ENCODE results near the gene XYLT1. TPM values are rescaled to one million over a fixed set of nuclear protein-coding genes. Genes with fewer than 3 reads are reported as not detected.

XYLT1 gene
- total RNA-seq, 1 experiment from 2014 or later = 12.5 TPM

DNA sequence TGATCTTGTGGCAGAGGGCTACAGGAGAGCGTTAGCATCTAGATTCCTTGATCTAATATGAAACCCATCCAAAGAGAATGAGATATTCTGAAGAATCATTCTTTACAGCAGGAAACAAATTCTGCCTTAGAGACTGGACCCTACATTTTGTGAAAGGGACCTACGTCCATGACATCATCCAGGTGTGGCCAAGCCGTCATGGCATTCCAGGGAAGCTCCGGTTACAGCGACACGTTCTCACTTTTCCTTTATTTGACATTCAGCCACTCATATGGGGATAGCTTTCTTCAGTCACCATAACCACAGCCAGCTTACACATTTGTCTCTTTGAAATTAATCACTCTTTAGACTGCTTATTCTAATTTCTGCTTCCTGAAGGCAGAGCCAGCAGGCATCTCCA is 408.1 kb downstream of the XYLT1 start:
- CTCF ChIA-PET = no interaction called here
- Histone ChIP-seq H3K36me3 (ENCODE audit: control insufficient read depth, insufficient read depth, low read length) (no peaks in the 10 kb centered on the region), H3K4me1 (no peaks in the 10 kb centered on the region; the same call in 1 of the 2 replicates), H3K27me3 (replicated peaks; ENCODE audit: control insufficient read depth, insufficient read depth, low read length) (no peaks in the 10 kb centered on the region), H3K9me3 (no peaks in the 10 kb centered on the region), H3K4me3 (ENCODE audit: low read depth, low read length) (no peak overlapping the region)
- intact Hi-C loops (cut with micrococcal nuclease; ENCODE audit: unreplicated experiment) = no loop called here
- no peak for DNase-seq
- TF ChIP-seq, protein P1, sequence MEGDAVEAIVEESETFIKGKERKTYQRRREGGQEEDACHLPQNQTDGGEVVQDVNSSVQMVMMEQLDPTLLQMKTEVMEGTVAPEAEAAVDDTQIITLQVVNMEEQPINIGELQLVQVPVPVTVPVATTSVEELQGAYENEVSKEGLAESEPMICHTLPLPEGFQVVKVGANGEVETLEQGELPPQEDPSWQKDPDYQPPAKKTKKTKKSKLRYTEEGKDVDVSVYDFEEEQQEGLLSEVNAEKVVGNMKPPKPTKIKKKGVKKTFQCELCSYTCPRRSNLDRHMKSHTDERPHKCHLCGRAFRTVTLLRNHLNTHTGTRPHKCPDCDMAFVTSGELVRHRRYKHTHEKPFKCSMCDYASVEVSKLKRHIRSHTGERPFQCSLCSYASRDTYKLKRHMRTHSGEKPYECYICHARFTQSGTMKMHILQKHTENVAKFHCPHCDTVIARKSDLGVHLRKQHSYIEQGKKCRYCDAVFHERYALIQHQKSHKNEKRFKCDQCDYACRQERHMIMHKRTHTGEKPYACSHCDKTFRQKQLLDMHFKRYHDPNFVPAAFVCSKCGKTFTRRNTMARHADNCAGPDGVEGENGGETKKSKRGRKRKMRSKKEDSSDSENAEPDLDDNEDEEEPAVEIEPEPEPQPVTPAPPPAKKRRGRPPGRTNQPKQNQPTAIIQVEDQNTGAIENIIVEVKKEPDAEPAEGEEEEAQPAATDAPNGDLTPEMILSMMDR (IDR thresholded peaks at IDR 0.05; ENCODE audit: insufficient read depth in 1 of 2, low read depth in 1 of 2, low read length in 1 of 2, severe bottlenecking in 1 of 2, unreplicated experiment in 1 of 2) = no peak
- POLR2A ChIA-PET = no interaction called here
- H3K36me3 Mint-ChIP-seq (ENCODE audit: insufficient read depth, unreplicated experiment) = no peaks in the 10 kb centered on the region
- peaks cover 10% of the 10 kb centered on the region for H3K9me3 Mint-ChIP-seq (ENCODE audit: unreplicated experiment)
- H3K27ac Mint-ChIP-seq (ENCODE audit: unreplicated experiment) = no peak overlapping the region
- H3K4me1 Mint-ChIP-seq (ENCODE audit: low read depth, unreplicated experiment) = no peaks in the 10 kb centered on the region
- H3K27me3 Mint-ChIP-seq (ENCODE audit: insufficient read depth, unreplicated experiment) = peaks cover 3% of the 10 kb centered on the region
- no TSS peak for BruUV-seq (replicated peaks)
- no peak overlapping the region for H3K4me3 Mint-ChIP-seq (ENCODE audit: unreplicated experiment)

DNA sequence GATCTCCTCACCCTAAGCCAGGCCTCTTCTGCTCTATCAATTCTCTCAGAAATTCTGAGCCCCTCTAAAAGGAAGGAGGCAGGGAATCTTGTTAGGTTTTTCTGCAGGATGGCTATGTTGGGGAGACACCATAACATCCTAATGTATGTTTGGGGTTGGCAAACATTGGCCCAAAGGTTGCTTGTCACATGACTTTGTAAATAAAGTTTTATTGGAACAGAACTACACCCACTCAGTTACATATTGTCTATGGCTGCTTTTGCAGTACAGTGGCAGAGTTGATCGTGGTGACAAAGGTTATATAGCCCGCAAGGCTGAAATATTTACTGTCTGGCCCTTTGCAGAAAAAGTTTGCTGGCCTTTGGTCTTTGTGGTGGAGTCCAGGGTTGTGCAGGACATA is 409.4 kb downstream of the XYLT1 start:
- H3K36me3 Mint-ChIP-seq (ENCODE audit: insufficient read depth, unreplicated experiment) = no peaks in the 10 kb centered on the region

GRCh38 chr16:17058471-17058870 is 412.3 kb downstream of the XYLT1 start:
- ChIA-PET CTCF (no interaction called here), POLR2A (no interaction called here)
- H3K9me3 ChIP-seq = no peaks in the 10 kb centered on the region
- no peaks in the 10 kb centered on the region for H3K4me1 Mint-ChIP-seq (ENCODE audit: low read depth, unreplicated experiment)
- DNase-seq = no peak
- H3K9me3 Mint-ChIP-seq (ENCODE audit: unreplicated experiment) = peaks cover 20% of the 10 kb centered on the region
- TF ChIP-seq, protein P1 (IDR thresholded peaks at IDR 0.05; ENCODE audit: insufficient read depth in 1 of 2, low read depth in 1 of 2, low read length in 1 of 2, severe bottlenecking in 1 of 2, unreplicated experiment in 1 of 2) = no peak
- H3K4me3 ChIP-seq (ENCODE audit: low read depth, low read length) = no peak overlapping the region
- no peaks in the 10 kb centered on the region for H3K36me3 Mint-ChIP-seq (ENCODE audit: insufficient read depth, unreplicated experiment)
- no peak overlapping the region for H3K4me3 Mint-ChIP-seq (ENCODE audit: unreplicated experiment)
- H3K4me1 ChIP-seq = no peaks in the 10 kb centered on the region
- no peaks in the 10 kb centered on the region for H3K27me3 ChIP-seq (replicated peaks; ENCODE audit: control insufficient read depth, insufficient read depth, low read length)
- no TSS peak for BruUV-seq (replicated peaks)
- intact Hi-C loops (cut with micrococcal nuclease; ENCODE audit: unreplicated experiment) = no loop called here
- H3K36me3 ChIP-seq (ENCODE audit: control insufficient read depth, insufficient read depth, low read length) = no peaks in the 10 kb centered on the region
- peaks cover 3% of the 10 kb centered on the region for H3K27me3 Mint-ChIP-seq (ENCODE audit: insufficient read depth, unreplicated experiment)
- no peak overlapping the region for H3K27ac Mint-ChIP-seq (ENCODE audit: unreplicated experiment)

More for the DNA sequence above, 409.4 kb downstream of the XYLT1 start:
- H3K9me3 ChIP-seq = no peaks in the 10 kb centered on the region
- Mint-ChIP-seq H3K27me3 (ENCODE audit: insufficient read depth, unreplicated experiment) (peaks cover 3% of the 10 kb centered on the region), H3K27ac (ENCODE audit: unreplicated experiment) (no peak overlapping the region), H3K9me3 (ENCODE audit: unreplicated experiment) (peaks cover 10% of the 10 kb centered on the region), H3K4me3 (ENCODE audit: unreplicated experiment) (no peak overlapping the region), H3K4me1 (ENCODE audit: low read depth, unreplicated experiment) (no peaks in the 10 kb centered on the region)
- TF ChIP-seq, protein P1 (IDR thresholded peaks at IDR 0.05; ENCODE audit: insufficient read depth in 1 of 2, low read depth in 1 of 2, low read length in 1 of 2, severe bottlenecking in 1 of 2, unreplicated experiment in 1 of 2) = no peak
- no TSS peak for BruUV-seq (replicated peaks)
- POLR2A ChIA-PET = no interaction called here
- no peaks in the 10 kb centered on the region; the same call in 1 of the 2 replicates for H3K4me1 ChIP-seq
- CTCF ChIA-PET = no interaction called here
- no peak for DNase-seq
- H3K4me3 ChIP-seq (ENCODE audit: low read depth, low read length) = no peak overlapping the region
- H3K27me3 ChIP-seq (replicated peaks; ENCODE audit: control insufficient read depth, insufficient read depth, low read length) = no peaks in the 10 kb centered on the region
- H3K36me3 ChIP-seq (ENCODE audit: control insufficient read depth, insufficient read depth, low read length) = no peaks in the 10 kb centered on the region
- intact Hi-C loops (cut with micrococcal nuclease; ENCODE audit: unreplicated experiment) = no loop called here
